Thyroid gland (tissue), 4 donors: ENCODE data around the gene HTR3A. TPM values are rescaled to one million over a fixed set of nuclear protein-coding genes. Genes with fewer than 3 reads are reported as not detected.
"Not testable (repeated sequence)": the region's sequence is repeated elsewhere in the genome, so short reads cannot be mapped to it uniquely, and the experiment has no call there.

ENCODE experiments used
- DNase-seq, 2 donors: peaks; one replicate each; pipeline ENCODE4 v3.0.0-alpha.2; 2019
- H3K27ac ChIP-seq, 3 donors: fragments of 200-600 bp; sonication (generic); 1 replicate in 2 of 3; 2 replicates in 1 of 3; pipeline ENCODE4 v1.5.1; 2016 to 2019; ENCODE audit warnings: mild to moderate bottlenecking in 1 of 3, moderate library complexity in 1 of 3
- H3K27me3 ChIP-seq: fragments of 200-600 bp; sonication (generic); one replicate; pipeline ENCODE4 v1.5.1; 2019
- H3K36me3 ChIP-seq, 2 donors: fragments of 200-600 bp; sonication (generic); one replicate each; pipeline ENCODE4 v1.5.1; 2016 to 2019
- H3K4me1 ChIP-seq, 2 donors: fragments of 200-600 bp; sonication (generic); one replicate each; pipeline ENCODE4 v1.5.1; 2017 to 2019
- H3K4me3 ChIP-seq, 3 donors: fragments of 200-600 bp; sonication (generic); replicated peaks in 1 of 3; 1 replicate in 2 of 3; 2 replicates in 1 of 3; pipeline ENCODE4 v1.5.1; 2016; ENCODE audit warnings: mild to moderate bottlenecking in 1 of 3
- H3K9me3 ChIP-seq: fragments of 200-600 bp; sonication (generic); one replicate; pipeline ENCODE4 v1.5.1; 2017
- CTCF ChIP-seq, 6 experiments: fragments of 200-600 bp in 3 of 6; fragments of 450-650 bp in 3 of 6; sonication (generic) in 3 of 6; IDR thresholded peaks; one replicate each; pipeline ENCODE4 v1.5.1; 2016 to 2019; ENCODE audit warnings: antibody characterized with exemption in 6 of 6, mild to moderate bottlenecking in 2 of 6, inconsistent platforms in 1 of 6, moderate library complexity in 1 of 6
- POLR2A ChIP-seq, 2 donors: fragments of 450-650 bp; IDR thresholded peaks; one replicate each; pipeline ENCODE4 v1.6.1; 2017; ENCODE audit warnings: antibody characterized with exemption in 2 of 2, mild to moderate bottlenecking in 2 of 2, moderate library complexity in 1 of 2
- WGBS, 2 donors: methylation state at CpG; one replicate each; pipeline ENCODE4 v1.1.5; 2017; 5-methylcytosine and 5-hydroxymethylcytosine counted together
- intact Hi-C: fragments of 100-400 bp; cut with DNase I; formaldehyde crosslinking; loops from one replicate; pipeline ENCODE4 v1.15.1; 2023
- total RNA-seq, 4 donors: library from RNA; depleted of rRNA; stranded (reverse); fragments of >200 nt; gene quantifications; one replicate each; pipeline ENCODE4 v1.2.3, GENCODE V29; 2016

HTR3A gene
- total RNA-seq = not detected

GRCh38 chr11:113974741-113975470 is at the start of gene HTR3A:
TSS of gene HTR3A (plus strand) at chr11:113975108. CDS start at chr11:113975326, 218 bp downstream.
- Histone ChIP-seq H3K4me3 (no peak within 1 kb of the TSS), H3K9me3 (no peaks in the 10 kb centered on the region), H3K36me3 (no peaks in the 10 kb centered on the region), H3K27me3 (no peaks in the 10 kb centered on the region), H3K27ac (no peak within 1 kb of the TSS), H3K4me1 (peaks cover 0 to 8% of the 10 kb centered on the region in 2 donors)
- peak; percentile 88 for DNase-seq
- TF ChIP-seq POLR2A (IDR thresholded peaks at IDR 0.05) (no peak), CTCF (IDR thresholded peaks at IDR 0.05) (peak in 1 of 6 experiments; percentile 25)
- WGBS, 2 donors = 6 to 9% methylated on average over 10 to 12 of the region's 12 CpGs
- intact Hi-C loops = no loop called here

GRCh38 chr11:113926273-113927197 is 48.4 kb upstream of the HTR3A start:
- no peak for TF ChIP-seq POLR2A (IDR thresholded peaks at IDR 0.05)
- no peak for TF ChIP-seq CTCF (IDR thresholded peaks at IDR 0.05)
- Histone ChIP-seq H3K27ac (no peak overlapping the region), H3K27me3 (no peaks in the 10 kb centered on the region), H3K4me1 (no peaks in the 10 kb centered on the region), H3K36me3 (no peaks in the 10 kb centered on the region), H3K4me3 (no peak overlapping the region), H3K9me3 (no peaks in the 10 kb centered on the region)
- intact Hi-C loops = no loop called here
- WGBS, 2 donors = 82% methylated on average over 12 of the region's 12 CpGs
- no peak for DNase-seq

GRCh38 chr11:113928311-113928710 is 46.6 kb upstream of the HTR3A start:
- intact Hi-C loops = no loop called here
- DNase-seq = no peak
- 89 to 93% methylated on average over 5 of the region's 5 CpGs for whole genome bisulfite sequencing, 2 donors
- Histone ChIP-seq H3K4me1 (no peaks in the 10 kb centered on the region), H3K4me3 (no peak overlapping the region), H3K27me3 (no peaks in the 10 kb centered on the region), H3K27ac (no peak overlapping the region), H3K36me3 (no peaks in the 10 kb centered on the region), H3K9me3 (no peaks in the 10 kb centered on the region)
- no peak for TF ChIP-seq POLR2A (IDR thresholded peaks at IDR 0.05)

- TF ChIP-seq POLR2A (IDR thresholded peaks at IDR 0.05) (no peak), CTCF (IDR thresholded peaks at IDR 0.05) (no peak)
- H3K36me3 ChIP-seq = no peaks in the 10 kb centered on the region
- WGBS, 2 donors = 70 to 82% methylated on average over 7 of the region's 7 CpGs
Measured at GRCh38 chr11:113932788-113933187, 42.1 kb upstream of the HTR3A start.

GRCh38 chr11:113934193-113934592 is 40.7 kb upstream of the HTR3A start:
- DNase-seq, H3K27me3 ChIP-seq, H3K4me1 ChIP-seq, H3K36me3 ChIP-seq, H3K27ac ChIP-seq, intact Hi-C loops, H3K4me3 ChIP-seq, H3K9me3 ChIP-seq: not testable (repeated sequence)
- WGBS, 2 donors = 84 to 94% methylated on average over 3 of the region's 3 CpGs

More at GRCh38 chr11:113932788-113933187, 42.1 kb upstream of the HTR3A start:
- no peaks in the 10 kb centered on the region for H3K4me1 ChIP-seq
- intact Hi-C loops = no loop called here
- no peaks in the 10 kb centered on the region for H3K9me3 ChIP-seq
- H3K27ac ChIP-seq = no peak overlapping the region
- H3K27me3 ChIP-seq = no peaks in the 10 kb centered on the region
- H3K4me3 ChIP-seq = no peak overlapping the region
- DNase-seq = no peak

GRCh38 chr11:113934761-113935160 is 40.1 kb upstream of the HTR3A start:
- Histone ChIP-seq H3K27ac (no peak overlapping the region), H3K27me3 (no peaks in the 10 kb centered on the region), H3K4me1 (no peaks in the 10 kb centered on the region), H3K36me3 (no peaks in the 10 kb centered on the region), H3K9me3 (no peaks in the 10 kb centered on the region), H3K4me3 (no peak overlapping the region)
- no peak for DNase-seq
- TF ChIP-seq CTCF (IDR thresholded peaks at IDR 0.05) = no peak
- no peak for TF ChIP-seq POLR2A (IDR thresholded peaks at IDR 0.05)
- intact Hi-C loops = no loop called here
- WGBS, 2 donors = 81 to 82% methylated on average over 4 of the region's 4 CpGs
